WTC11 (cell line): ENCODE measurements around the gene RNF10.

Source experiments
- AFF4 ChIP-seq: sonication (generic); formaldehyde crosslinking; IDR thresholded peaks from 2 replicates; pipeline ENCODE4 v1.8.1; 2023; ENCODE audit warnings: mild to moderate bottlenecking, missing genetic modification reagents, borderline replicate concordance
- CDX4 ChIP-seq: fragments of 250-450 bp; sonication (Bioruptor Pico); IDR thresholded peaks from 2 replicates; pipeline ENCODE4 v1.9.0; 2021; ENCODE audit warnings: moderate library complexity, mild to moderate bottlenecking, inconsistent platforms, borderline replicate concordance
- NFYB ChIP-seq: sonication (generic); formaldehyde crosslinking; conservative IDR thresholded peaks from 2 replicates; pipeline ENCODE4 v1.8.0; 2022; ENCODE audit warnings: low read depth, missing genetic modification reagents
- SP1 ChIP-seq: sonication (generic); formaldehyde crosslinking; conservative IDR thresholded peaks from 2 replicates; pipeline ENCODE4 v1.8.1; 2022; ENCODE audit warnings: missing genetic modification reagents
- USF2 ChIP-seq: sonication (generic); formaldehyde crosslinking; IDR thresholded peaks from 2 replicates; pipeline ENCODE4 v1.8.1; 2023; ENCODE audit warnings: mild to moderate bottlenecking, missing genetic modification reagents, moderate library complexity

- no peak for TF ChIP-seq SP1 (CRISPR knock-in tag)
- TF ChIP-seq CDX4 (CRISPR knock-in tag) = no peak
- no peak for TF ChIP-seq NFYB
- TF ChIP-seq AFF4 (CRISPR knock-in tag) = no peak
- no peak for TF ChIP-seq USF2
Measured at GRCh38 chr12:120546050-120546386, 11.9 kb downstream of the RNF10 start.
